ENCODE data around the gene COL4A5. TPM values are rescaled to one million over a fixed set of nuclear protein-coding genes. Genes with fewer than 3 reads are reported as not detected.

Gene COL4A5
- total RNA-seq, 1 donor from 2014 or later, result 84.2 TPM

GRCh38 chrX:108614616-108615015 is 175.0 kb downstream of the COL4A5 start:
- no peak for DNase-seq (ENCODE audit: extremely low read depth, low read depth, low spot score)

- no peak for DNase-seq (ENCODE audit: extremely low read depth, low read depth, low spot score)
These were observed 201.2 kb downstream of the COL4A5 start for GRCh38 chrX:108640817-108641216.

GRCh38 chrX:108641589-108642272 is 202.1 kb downstream of the COL4A5 start:
- no peak for DNase-seq (ENCODE audit: extremely low read depth, low read depth, low spot score)

- DNase-seq (ENCODE audit: extremely low read depth, low read depth, low spot score), result no peak
These were observed 202.6 kb downstream of the COL4A5 start for GRCh38 chrX:108642273-108642628.

GRCh38 chrX:108664701-108665100 is 225.1 kb downstream of the COL4A5 start:
- DNase-seq (ENCODE audit: extremely low read depth, low read depth, low spot score), result no peak

GRCh38 chrX:108666101-108666500 is 226.5 kb downstream of the COL4A5 start:
- no peak for DNase-seq (ENCODE audit: extremely low read depth, low read depth, low spot score)

GRCh38 chrX:108671526-108671925 is 231.9 kb downstream of the COL4A5 start:
- DNase-seq (ENCODE audit: extremely low read depth, low read depth, low spot score), result no peak

GRCh38 chrX:108696690-108697089 is 257.1 kb downstream of the COL4A5 start:
- DNase-seq (ENCODE audit: extremely low read depth, low read depth, low spot score), result no peak

GRCh38 chrX:108699368-108699767 is 259.7 kb downstream of the COL4A5 start:
- no peak for DNase-seq (ENCODE audit: extremely low read depth, low read depth, low spot score)

- DNase-seq (ENCODE audit: extremely low read depth, low read depth, low spot score), result no peak
These were observed 262.0 kb downstream of the COL4A5 start for GRCh38 chrX:108701633-108702032.

- DNase-seq (ENCODE audit: extremely low read depth, low read depth, low spot score), result no peak
These were observed 262.9 kb downstream of the COL4A5 start for GRCh38 chrX:108702530-108702929.

- DNase-seq (ENCODE audit: extremely low read depth, low read depth, low spot score), result no peak
These were observed 265.2 kb downstream of the COL4A5 start for GRCh38 chrX:108704839-108705238.

- no peak for DNase-seq (ENCODE audit: extremely low read depth, low read depth, low spot score)
These were observed 273.2 kb downstream of the COL4A5 start for GRCh38 chrX:108712886-108713285.

- DNase-seq (ENCODE audit: extremely low read depth, low read depth, low spot score), result no peak
These were observed 282.9 kb downstream of the COL4A5 start for GRCh38 chrX:108722561-108722960.

GRCh38 chrX:108726748-108727147 is 287.1 kb downstream of the COL4A5 start:
- DNase-seq (ENCODE audit: extremely low read depth, low read depth, low spot score), result no peak

- DNase-seq (ENCODE audit: extremely low read depth, low read depth, low spot score), result no peak
These were observed 291.5 kb downstream of the COL4A5 start for GRCh38 chrX:108731153-108731552.

GRCh38 chrX:108732630-108733321 is 293.1 kb downstream of the COL4A5 start:
- no peak for DNase-seq (ENCODE audit: extremely low read depth, low read depth, low spot score)

- no peak for DNase-seq (ENCODE audit: extremely low read depth, low read depth, low spot score)
These were observed 294.8 kb downstream of the COL4A5 start for GRCh38 chrX:108734426-108734825.

GRCh38 chrX:108735091-108735678 is 295.5 kb downstream of the COL4A5 start:
- DNase-seq (ENCODE audit: extremely low read depth, low read depth, low spot score), result no peak

- no peak for DNase-seq (ENCODE audit: extremely low read depth, low read depth, low spot score)
These were observed 296.3 kb downstream of the COL4A5 start for GRCh38 chrX:108735679-108736508.
